NCI-H2171 (cell line): ENCODE data around the gene IRF5.
"Not testable (repeated sequence)": the region's sequence is repeated elsewhere in the genome, so short reads cannot be mapped to it uniquely, and the experiment has no call there.

Experiments used
- DNase-seq: peaks from one replicate; lab custom pipeline; 2025; lab: John Stamatoyannopoulos, UW

IRF5 gene

GRCh38 chr7:128968624-128969023, 30.9 kb downstream of the IRF5 start:
- DNase-seq = no peak

DNA sequence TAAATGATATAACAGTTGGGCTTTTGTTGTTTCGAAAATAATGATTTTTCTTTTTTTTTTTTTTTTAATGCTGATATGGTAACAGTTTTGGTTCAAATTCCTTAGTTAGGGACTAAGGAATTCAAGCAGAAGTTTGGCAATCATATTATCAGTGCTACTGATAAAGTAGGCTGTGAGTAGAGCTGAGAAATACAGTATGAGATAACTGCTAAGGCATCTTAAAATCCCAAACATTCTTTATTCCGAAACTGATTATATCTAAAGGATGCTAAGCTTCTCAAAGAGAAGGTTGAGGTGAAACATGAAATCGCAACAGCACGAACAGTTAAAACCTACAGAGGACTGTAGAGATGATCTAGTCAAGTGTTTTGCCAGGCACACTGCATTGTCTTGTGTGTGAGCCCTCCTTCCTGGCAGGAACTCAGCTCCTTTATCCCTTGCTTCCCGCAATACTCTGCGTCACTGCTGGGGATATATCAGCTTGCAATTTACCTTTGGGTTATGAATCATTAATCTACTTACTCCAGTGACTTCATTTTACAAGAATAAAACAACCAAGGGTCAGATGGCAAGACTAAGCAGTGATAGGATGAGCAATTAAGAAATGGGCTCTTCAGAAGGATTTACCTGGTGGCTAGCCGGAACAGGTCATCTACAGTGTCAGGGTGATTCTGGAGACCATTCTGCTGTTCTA, 36.7 kb downstream of the IRF5 start:
- no peak for DNase-seq

- DNase-seq = no peak
Measured at GRCh38 chr7:128982105-128982504, 44.4 kb downstream of the IRF5 start.

GRCh38 chr7:128985660-128986059, 47.9 kb downstream of the IRF5 start:
- no peak for DNase-seq

DNA sequence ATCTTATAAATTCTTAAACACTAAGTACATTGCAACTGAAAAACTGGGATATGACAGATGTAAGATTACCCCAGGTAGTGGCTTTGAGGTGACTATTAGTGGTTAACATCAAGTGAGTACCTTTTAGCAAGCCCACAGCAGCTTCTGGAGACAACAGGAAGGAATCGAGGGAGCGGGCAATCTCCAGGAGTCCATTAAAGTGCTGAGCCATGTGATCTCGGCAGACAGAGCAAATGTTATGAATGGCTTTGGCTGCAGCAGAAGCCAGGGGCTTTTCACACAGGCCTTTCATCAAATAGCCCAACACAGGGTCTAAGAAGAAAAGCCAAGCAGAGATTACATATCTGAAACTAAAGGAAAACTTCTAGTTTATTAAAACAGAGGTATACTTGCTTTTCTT, 48.9 kb downstream of the IRF5 start:
- DNase-seq = no peak

DNA sequence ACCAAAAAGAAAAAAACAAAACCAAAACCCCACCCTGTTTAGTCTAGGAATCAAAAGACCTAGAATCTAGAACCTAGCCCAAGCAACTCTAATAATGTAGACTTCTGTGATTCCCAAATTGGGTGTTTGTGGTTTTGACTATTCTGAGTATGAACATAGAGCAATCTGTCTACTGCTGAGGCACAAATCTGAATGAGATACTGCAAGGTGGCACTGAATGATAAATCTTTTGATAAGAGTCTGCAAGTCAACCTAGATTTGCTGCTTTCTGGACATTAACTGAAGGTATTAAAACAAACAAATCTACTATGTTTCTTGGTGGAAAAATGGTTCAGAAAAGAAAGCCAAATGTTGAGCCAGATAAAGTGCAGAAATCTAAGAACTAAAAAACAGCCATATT, 50.6 kb downstream of the IRF5 start:
- no peak for DNase-seq

DNA sequence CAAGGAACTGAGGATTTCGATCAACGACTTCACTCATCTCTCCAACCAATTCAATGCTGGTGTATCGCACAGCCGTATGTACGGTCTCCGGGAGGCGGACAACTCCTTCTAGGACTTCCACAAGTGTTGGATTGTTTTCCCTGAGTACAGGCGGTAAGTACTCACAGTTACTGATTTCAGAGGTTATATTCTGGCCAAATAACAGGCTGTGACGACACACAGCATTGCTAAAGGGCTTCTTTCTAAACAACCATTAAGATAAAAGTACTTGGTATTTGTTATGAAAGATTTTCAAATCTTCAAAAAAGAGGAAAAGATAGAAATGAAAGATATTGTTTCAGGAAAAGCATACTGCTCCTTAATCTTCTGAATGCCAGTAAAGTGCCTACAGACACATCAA, 52.2 kb downstream of the IRF5 start:
- no peak for DNase-seq

GRCh38 chr7:128993419-128993818, 55.7 kb downstream of the IRF5 start:
- no peak for DNase-seq

DNA sequence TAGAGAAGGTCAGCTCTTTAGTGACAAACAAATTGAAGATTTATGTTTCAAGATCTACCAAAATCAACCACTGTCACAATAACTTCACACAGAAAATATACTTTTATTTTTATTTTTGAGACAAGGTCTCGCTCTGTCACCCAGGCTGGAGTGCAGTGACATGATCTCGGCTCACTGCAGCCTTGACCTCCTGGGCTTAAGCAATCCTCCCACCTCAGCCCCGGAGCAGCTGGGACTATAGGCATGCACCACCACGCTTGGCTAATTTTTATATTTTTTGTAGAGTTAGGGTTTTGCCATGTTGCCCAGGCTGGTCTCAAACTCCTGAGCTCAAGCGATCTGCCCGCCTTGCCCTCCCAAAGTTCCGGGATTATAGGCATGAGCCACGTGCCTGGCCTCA, 56.8 kb downstream of the IRF5 start:
- DNase-seq = not testable (repeated sequence)

DNA sequence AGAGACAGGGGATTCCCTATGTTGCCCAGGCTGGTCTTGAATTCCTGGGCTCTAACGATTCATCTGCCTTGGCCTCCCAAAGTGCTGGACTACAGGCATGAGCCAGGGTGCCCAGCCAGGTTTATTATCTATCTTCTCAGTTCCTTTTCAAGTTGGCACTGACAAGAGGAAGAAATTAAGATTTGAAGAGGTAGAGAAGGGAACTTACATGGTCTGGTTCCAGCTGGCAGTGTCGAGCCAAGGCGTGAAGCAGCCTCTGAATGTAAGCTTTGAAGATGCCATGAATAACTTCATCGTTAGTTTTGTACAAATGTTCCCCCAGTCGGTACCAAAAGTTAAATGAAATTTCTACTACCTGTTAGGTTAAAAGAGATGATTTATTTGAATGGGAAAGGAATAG, 59.5 kb downstream of the IRF5 start:
- DNase-seq = no peak
